Measurements from ENCODE around the gene STXBP5L.
"Not testable (repeated sequence)": the region's sequence is repeated elsewhere in the genome, so short reads cannot be mapped to it uniquely, and the experiment has no call there.

DNA sequence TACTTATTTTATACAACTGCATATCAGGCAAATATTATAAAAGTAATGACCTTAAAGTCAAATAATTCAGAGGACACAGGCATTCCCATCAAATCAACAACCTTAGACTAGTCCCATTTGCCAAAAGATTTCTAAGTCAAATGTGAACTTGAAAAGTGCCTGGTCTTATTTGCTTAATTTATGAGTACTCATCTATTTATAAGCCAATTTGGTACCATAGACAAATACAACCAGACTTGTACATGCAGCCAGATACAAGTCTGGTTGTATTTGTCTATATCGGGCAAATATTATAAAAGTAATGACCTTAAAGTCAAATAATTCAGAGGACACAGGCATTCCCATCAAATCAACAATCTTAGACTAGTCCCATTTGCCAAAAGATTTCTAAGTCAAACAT is 322.2 kb downstream of the STXBP5L start:
- not testable (repeated sequence) for TF ChIP-seq RAD21 (IDR thresholded peaks at IDR 0.05); TAF1 (conservative IDR thresholded peaks at IDR 0.05); YY1 (IDR thresholded peaks at IDR 0.05); GABPA (IDR thresholded peaks at IDR 0.05 in 1 of 2, conservative IDR thresholded peaks at IDR 0.05 in 1 of 2)
- TF ChIP-seq, protein P1, sequence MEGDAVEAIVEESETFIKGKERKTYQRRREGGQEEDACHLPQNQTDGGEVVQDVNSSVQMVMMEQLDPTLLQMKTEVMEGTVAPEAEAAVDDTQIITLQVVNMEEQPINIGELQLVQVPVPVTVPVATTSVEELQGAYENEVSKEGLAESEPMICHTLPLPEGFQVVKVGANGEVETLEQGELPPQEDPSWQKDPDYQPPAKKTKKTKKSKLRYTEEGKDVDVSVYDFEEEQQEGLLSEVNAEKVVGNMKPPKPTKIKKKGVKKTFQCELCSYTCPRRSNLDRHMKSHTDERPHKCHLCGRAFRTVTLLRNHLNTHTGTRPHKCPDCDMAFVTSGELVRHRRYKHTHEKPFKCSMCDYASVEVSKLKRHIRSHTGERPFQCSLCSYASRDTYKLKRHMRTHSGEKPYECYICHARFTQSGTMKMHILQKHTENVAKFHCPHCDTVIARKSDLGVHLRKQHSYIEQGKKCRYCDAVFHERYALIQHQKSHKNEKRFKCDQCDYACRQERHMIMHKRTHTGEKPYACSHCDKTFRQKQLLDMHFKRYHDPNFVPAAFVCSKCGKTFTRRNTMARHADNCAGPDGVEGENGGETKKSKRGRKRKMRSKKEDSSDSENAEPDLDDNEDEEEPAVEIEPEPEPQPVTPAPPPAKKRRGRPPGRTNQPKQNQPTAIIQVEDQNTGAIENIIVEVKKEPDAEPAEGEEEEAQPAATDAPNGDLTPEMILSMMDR (IDR thresholded peaks at IDR 0.05; ENCODE audit: low read depth, low read length, missing input control): not testable (repeated sequence)
- TF ChIP-seq, protein P2, sequence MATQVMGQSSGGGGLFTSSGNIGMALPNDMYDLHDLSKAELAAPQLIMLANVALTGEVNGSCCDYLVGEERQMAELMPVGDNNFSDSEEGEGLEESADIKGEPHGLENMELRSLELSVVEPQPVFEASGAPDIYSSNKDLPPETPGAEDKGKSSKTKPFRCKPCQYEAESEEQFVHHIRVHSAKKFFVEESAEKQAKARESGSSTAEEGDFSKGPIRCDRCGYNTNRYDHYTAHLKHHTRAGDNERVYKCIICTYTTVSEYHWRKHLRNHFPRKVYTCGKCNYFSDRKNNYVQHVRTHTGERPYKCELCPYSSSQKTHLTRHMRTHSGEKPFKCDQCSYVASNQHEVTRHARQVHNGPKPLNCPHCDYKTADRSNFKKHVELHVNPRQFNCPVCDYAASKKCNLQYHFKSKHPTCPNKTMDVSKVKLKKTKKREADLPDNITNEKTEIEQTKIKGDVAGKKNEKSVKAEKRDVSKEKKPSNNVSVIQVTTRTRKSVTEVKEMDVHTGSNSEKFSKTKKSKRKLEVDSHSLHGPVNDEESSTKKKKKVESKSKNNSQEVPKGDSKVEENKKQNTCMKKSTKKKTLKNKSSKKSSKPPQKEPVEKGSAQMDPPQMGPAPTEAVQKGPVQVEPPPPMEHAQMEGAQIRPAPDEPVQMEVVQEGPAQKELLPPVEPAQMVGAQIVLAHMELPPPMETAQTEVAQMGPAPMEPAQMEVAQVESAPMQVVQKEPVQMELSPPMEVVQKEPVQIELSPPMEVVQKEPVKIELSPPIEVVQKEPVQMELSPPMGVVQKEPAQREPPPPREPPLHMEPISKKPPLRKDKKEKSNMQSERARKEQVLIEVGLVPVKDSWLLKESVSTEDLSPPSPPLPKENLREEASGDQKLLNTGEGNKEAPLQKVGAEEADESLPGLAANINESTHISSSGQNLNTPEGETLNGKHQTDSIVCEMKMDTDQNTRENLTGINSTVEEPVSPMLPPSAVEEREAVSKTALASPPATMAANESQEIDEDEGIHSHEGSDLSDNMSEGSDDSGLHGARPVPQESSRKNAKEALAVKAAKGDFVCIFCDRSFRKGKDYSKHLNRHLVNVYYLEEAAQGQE (IDR thresholded peaks at IDR 0.05): not testable (repeated sequence)

All from liver (tissue), 3 donors.